ENCODE data around the gene PGM2.
"Not testable (repeated sequence)": the region's sequence is repeated elsewhere in the genome, so short reads cannot be mapped to it uniquely, and the experiment has no call there.

Gene PGM2

DNA sequence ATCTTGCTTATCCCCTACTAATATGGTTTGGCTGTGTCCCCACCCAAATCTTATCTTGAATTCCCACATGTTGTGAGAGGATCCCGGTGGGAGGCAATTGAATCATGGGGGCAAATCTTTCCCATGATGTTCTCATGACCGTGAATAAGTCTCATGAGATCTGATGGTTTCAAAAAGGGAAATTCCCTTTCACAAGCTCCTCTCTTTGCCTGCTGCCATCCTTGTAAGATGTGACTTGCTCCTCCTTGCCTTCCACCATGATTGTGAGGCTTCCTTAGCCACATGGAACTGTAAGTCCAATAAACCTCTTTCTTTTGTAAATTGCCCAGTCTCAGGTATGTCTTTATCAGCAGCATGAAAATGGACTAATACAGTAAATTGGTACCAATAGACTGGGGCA, 40.2 kb upstream of the PGM2 start:
- not testable (repeated sequence) for H2BK120ac ChIP-seq (ENCODE audit: low read depth, low read length); H2AK5ac ChIP-seq (ENCODE audit: low read length, severe bottlenecking); H3K79me1 ChIP-seq (replicated peaks; ENCODE audit: low read length, poor library complexity, severe bottlenecking); H2BK5ac ChIP-seq (ENCODE audit: low read depth, low read length, poor library complexity, severe bottlenecking); H3K9me3 ChIP-seq (ENCODE audit: control insufficient read depth, low read length); DNase-seq; H3K4ac ChIP-seq (ENCODE audit: low read depth in 1 of 2, low read length in 2 of 2); H2AFZ ChIP-seq (ENCODE audit: low read depth, low read length); H2BK12ac ChIP-seq (ENCODE audit: low read length in 2 of 2); H3K18ac ChIP-seq (ENCODE audit: low read depth in 1 of 2, low read length in 2 of 2); H3K4me2 ChIP-seq (ENCODE audit: low read length, poor library complexity, severe bottlenecking); H3K36me3 ChIP-seq (ENCODE audit: control insufficient read depth in 1 of 2, insufficient read depth in 2 of 2, low read depth in 1 of 2, low read length in 2 of 2); H3K4me3 ChIP-seq (ENCODE audit: insufficient read depth in 1 of 2, low read depth in 1 of 2, low read length in 2 of 2); H3K14ac ChIP-seq (ENCODE audit: low read length in 2 of 2); H3K23ac ChIP-seq (ENCODE audit: low read length in 2 of 2); H3K27ac ChIP-seq (ENCODE audit: low read length, poor library complexity, severe bottlenecking); H3K9ac ChIP-seq (ENCODE audit: low read length); H4K8ac ChIP-seq (ENCODE audit: low read length); H2BK15ac ChIP-seq (ENCODE audit: low read depth, poor library complexity, severe bottlenecking); H4K91ac ChIP-seq (ENCODE audit: low read length); H3K4me1 ChIP-seq (ENCODE audit: control insufficient read depth, insufficient read depth, low read depth, low read length)
- H3K27me3 ChIP-seq (ENCODE audit: control insufficient read depth in 1 of 2, insufficient read depth in 1 of 2, low read length in 2 of 2) = peaks cover 20 to 45% of the 10 kb centered on the region in 2 experiments
- 79% methylated on average over 2 of the region's 2 CpGs for WGBS

DNA sequence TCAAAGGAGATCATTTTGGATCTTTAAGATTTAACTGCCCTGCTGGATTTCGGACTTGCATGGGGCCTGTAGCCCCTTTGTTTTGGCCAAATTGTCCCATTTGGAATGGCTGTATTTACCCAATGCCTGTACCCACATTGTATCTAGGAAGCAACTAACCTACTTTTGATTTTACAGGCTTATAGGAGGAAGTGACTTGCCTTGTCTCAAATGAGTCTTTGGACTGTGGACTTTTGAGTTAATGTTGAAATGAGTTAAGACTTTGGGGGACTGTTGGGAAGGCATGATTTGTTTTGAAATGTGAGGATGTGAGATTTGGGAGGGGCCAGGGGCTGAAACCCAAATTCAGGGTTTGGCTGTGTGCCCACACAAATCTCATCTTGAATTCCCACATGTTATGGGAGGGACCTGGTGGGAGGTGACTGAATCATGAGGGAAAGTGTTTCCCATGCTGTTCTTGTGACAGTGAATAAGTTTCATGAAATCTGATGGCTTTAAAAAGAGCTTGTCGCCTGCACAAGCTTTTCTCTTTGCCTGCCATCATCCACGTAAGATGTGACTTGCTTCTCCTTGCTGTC, 38.5 kb upstream of the PGM2 start:
- not testable (repeated sequence) for H2BK120ac ChIP-seq (ENCODE audit: low read depth, low read length); H2BK5ac ChIP-seq (ENCODE audit: low read depth, low read length, poor library complexity, severe bottlenecking); H3K4me2 ChIP-seq (ENCODE audit: low read length, poor library complexity, severe bottlenecking); H3K9ac ChIP-seq (ENCODE audit: low read length); H3K4me1 ChIP-seq (ENCODE audit: control insufficient read depth, insufficient read depth, low read depth, low read length); H3K4ac ChIP-seq (ENCODE audit: low read depth in 1 of 2, low read length in 2 of 2); H2AK5ac ChIP-seq (ENCODE audit: low read length, severe bottlenecking); H3K9me3 ChIP-seq (ENCODE audit: control insufficient read depth, low read length); H3K4me3 ChIP-seq (ENCODE audit: insufficient read depth in 1 of 2, low read depth in 1 of 2, low read length in 2 of 2); H2AFZ ChIP-seq (ENCODE audit: low read depth, low read length); H2BK15ac ChIP-seq (ENCODE audit: low read depth, poor library complexity, severe bottlenecking); H3K23ac ChIP-seq (ENCODE audit: low read length in 2 of 2); H3K79me1 ChIP-seq (replicated peaks; ENCODE audit: low read length, poor library complexity, severe bottlenecking); H4K8ac ChIP-seq (ENCODE audit: low read length); H3K14ac ChIP-seq (ENCODE audit: low read length in 2 of 2); H3K27ac ChIP-seq (ENCODE audit: low read length, poor library complexity, severe bottlenecking); H4K91ac ChIP-seq (ENCODE audit: low read length); H3K36me3 ChIP-seq (ENCODE audit: control insufficient read depth in 1 of 2, insufficient read depth in 2 of 2, low read depth in 1 of 2, low read length in 2 of 2); H2BK12ac ChIP-seq (ENCODE audit: low read length in 2 of 2); H3K18ac ChIP-seq (ENCODE audit: low read depth in 1 of 2, low read length in 2 of 2); DNase-seq
- 85% methylated on average over 3 of the region's 3 CpGs for WGBS
- H3K27me3 ChIP-seq (ENCODE audit: control insufficient read depth in 1 of 2, insufficient read depth in 1 of 2, low read length in 2 of 2) = peaks cover 23 to 45% of the 10 kb centered on the region in 2 experiments

DNA sequence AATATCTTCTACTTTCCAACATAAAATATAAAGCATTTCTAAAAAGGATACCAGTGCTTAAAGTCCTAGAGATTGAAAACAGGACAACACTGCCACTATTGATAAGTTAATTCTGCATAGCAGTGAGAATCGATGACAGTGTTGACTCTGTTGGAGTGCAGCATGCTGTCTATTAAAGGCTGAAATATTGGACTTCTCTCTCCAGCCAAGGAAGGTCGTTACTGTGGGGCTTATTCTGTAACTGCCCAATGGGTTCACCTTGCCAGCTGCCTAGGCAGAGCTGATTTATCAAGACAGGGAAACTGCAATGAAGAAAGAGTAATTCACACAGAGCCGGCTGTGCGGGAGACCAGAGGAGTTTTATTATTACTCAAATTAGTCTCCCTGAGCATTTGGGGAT, 37.7 kb upstream of the PGM2 start:
- no peak overlapping the region for H3K14ac ChIP-seq (ENCODE audit: low read length in 2 of 2)
- no peak overlapping the region for H3K23ac ChIP-seq (ENCODE audit: low read length in 2 of 2)
- H3K27ac ChIP-seq (ENCODE audit: low read length, poor library complexity, severe bottlenecking) = no peak overlapping the region
- 85% methylated on average over 4 of the region's 4 CpGs for WGBS
- H4K8ac ChIP-seq (ENCODE audit: low read length) = no peak overlapping the region
- no peak overlapping the region for H2AFZ ChIP-seq (ENCODE audit: low read depth, low read length)
- no peaks in the 10 kb centered on the region for H3K36me3 ChIP-seq (ENCODE audit: control insufficient read depth in 1 of 2, insufficient read depth in 2 of 2, low read depth in 1 of 2, low read length in 2 of 2)
- H3K4me1 ChIP-seq (ENCODE audit: control insufficient read depth, insufficient read depth, low read depth, low read length) = no peaks in the 10 kb centered on the region
- no peak overlapping the region for H3K4me3 ChIP-seq (ENCODE audit: insufficient read depth in 1 of 2, low read depth in 1 of 2, low read length in 2 of 2)
- no peak overlapping the region for H3K4ac ChIP-seq (ENCODE audit: low read depth in 1 of 2, low read length in 2 of 2)
- DNase-seq = no peak
- H2BK12ac ChIP-seq (ENCODE audit: low read length in 2 of 2) = no peak overlapping the region
- H3K27me3 ChIP-seq (ENCODE audit: control insufficient read depth in 1 of 2, insufficient read depth in 1 of 2, low read length in 2 of 2) = peaks cover 23 to 45% of the 10 kb centered on the region in 2 experiments
- no peak overlapping the region for H2BK5ac ChIP-seq (ENCODE audit: low read depth, low read length, poor library complexity, severe bottlenecking)
- no peak overlapping the region for H2BK15ac ChIP-seq (ENCODE audit: low read depth, poor library complexity, severe bottlenecking)
- no peaks in the 10 kb centered on the region for H3K79me1 ChIP-seq (replicated peaks; ENCODE audit: low read length, poor library complexity, severe bottlenecking)
- H3K18ac ChIP-seq (ENCODE audit: low read depth in 1 of 2, low read length in 2 of 2) = no peak overlapping the region
- H3K9me3 ChIP-seq (ENCODE audit: control insufficient read depth, low read length) = no peaks in the 10 kb centered on the region
- H3K4me2 ChIP-seq (ENCODE audit: low read length, poor library complexity, severe bottlenecking) = no peak overlapping the region
- no peak overlapping the region for H4K91ac ChIP-seq (ENCODE audit: low read length)
- no peak overlapping the region for H2AK5ac ChIP-seq (ENCODE audit: low read length, severe bottlenecking)
- H2BK120ac ChIP-seq (ENCODE audit: low read depth, low read length) = no peak overlapping the region
- no peak overlapping the region for H3K9ac ChIP-seq (ENCODE audit: low read length)

DNA sequence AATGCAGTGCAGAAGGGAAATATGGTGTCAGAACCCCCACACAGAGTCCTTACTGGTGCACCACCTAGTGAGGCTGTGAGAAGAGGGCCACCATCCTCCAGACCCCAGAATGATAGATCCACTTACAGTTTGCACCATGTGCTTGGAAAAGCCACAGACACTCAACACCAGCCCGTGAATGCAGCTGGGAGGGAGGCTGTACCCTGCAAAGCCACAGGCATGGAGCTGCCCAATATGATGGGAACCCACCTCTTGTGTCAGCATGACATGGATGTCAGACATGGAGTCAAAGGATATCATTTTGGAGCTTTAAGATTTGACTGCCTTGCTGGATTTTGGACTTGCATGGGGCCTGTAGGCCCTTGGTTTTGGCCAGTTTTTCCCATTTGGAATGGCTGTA, 34.2 kb upstream of the PGM2 start:
- Histone ChIP-seq H3K4me2 (ENCODE audit: low read length, poor library complexity, severe bottlenecking) (no peak overlapping the region), H2BK12ac (ENCODE audit: low read length in 2 of 2) (no peak overlapping the region), H3K27ac (ENCODE audit: low read length, poor library complexity, severe bottlenecking) (no peak overlapping the region), H3K4me1 (ENCODE audit: control insufficient read depth, insufficient read depth, low read depth, low read length) (no peaks in the 10 kb centered on the region), H3K18ac (ENCODE audit: low read depth in 1 of 2, low read length in 2 of 2) (no peak overlapping the region), H3K23ac (ENCODE audit: low read length in 2 of 2) (no peak overlapping the region), H3K79me1 (replicated peaks; ENCODE audit: low read length, poor library complexity, severe bottlenecking) (no peaks in the 10 kb centered on the region), H3K4me3 (ENCODE audit: insufficient read depth in 1 of 2, low read depth in 1 of 2, low read length in 2 of 2) (no peak overlapping the region), H3K36me3 (ENCODE audit: control insufficient read depth in 1 of 2, insufficient read depth in 2 of 2, low read depth in 1 of 2, low read length in 2 of 2) (no peaks in the 10 kb centered on the region), H4K91ac (ENCODE audit: low read length) (no peak overlapping the region), H3K27me3 (ENCODE audit: control insufficient read depth in 1 of 2, insufficient read depth in 1 of 2, low read length in 2 of 2) (peaks cover 14 to 31% of the 10 kb centered on the region in 2 experiments), H2AK5ac (ENCODE audit: low read length, severe bottlenecking) (no peak overlapping the region), H4K8ac (ENCODE audit: low read length) (no peak overlapping the region), H2AFZ (ENCODE audit: low read depth, low read length) (no peak overlapping the region), H3K9ac (ENCODE audit: low read length) (no peak overlapping the region), H3K9me3 (ENCODE audit: control insufficient read depth, low read length) (no peaks in the 10 kb centered on the region), H2BK15ac (ENCODE audit: low read depth, poor library complexity, severe bottlenecking) (no peak overlapping the region), H2BK120ac (ENCODE audit: low read depth, low read length) (no peak overlapping the region), H2BK5ac (ENCODE audit: low read depth, low read length, poor library complexity, severe bottlenecking) (no peak overlapping the region), H3K14ac (ENCODE audit: low read length in 2 of 2) (no peak overlapping the region), H3K4ac (ENCODE audit: low read depth in 1 of 2, low read length in 2 of 2) (no peak overlapping the region)
- WGBS = 61% methylated on average over 1 of the region's 1 CpG
- no peak for DNase-seq

Data from mesenchymal stem cell (in vitro differentiated cells and primary cell).